Measurements from ENCODE around the gene RITA1.

The RITA1 gene

GRCh38 chr12:113233967-113234366, 48.4 kb downstream of the RITA1 start:
- Mint-ChIP-seq H3K9me3 (ENCODE audit: low read depth) (no peaks in the 10 kb centered on the region), H3K4me3 (no peak overlapping the region), H3K27ac (peak overlapping the region; percentile 54), H3K27me3 (no peaks in the 10 kb centered on the region), H3K4me1 (ENCODE audit: low read depth) (peaks cover 45% of the 10 kb centered on the region), H3K36me3 (peaks cover 11% of the 10 kb centered on the region)

DNA sequence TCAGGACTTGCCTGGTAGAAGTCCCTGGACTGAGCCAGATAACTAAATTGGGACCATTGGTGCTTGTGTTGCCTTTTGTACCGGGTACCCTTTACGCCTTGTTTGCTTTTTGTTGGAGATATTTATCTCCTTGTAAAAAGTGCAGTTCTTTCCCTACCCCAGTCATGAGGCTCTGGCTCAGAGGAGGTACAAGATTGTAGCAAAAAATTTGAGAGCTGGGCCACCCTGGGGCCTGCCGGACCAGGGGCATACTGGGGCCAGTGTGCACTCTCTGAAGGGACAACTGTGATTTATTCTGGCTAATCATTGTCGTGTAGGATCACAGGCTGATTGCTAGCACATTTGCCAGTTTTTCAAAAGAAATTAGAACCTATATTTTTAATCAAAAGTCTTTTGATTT, 49.0 kb downstream of the RITA1 start:
- H3K27me3 Mint-ChIP-seq = no peaks in the 10 kb centered on the region
- no peak overlapping the region for H3K4me3 Mint-ChIP-seq
- H3K4me1 Mint-ChIP-seq (ENCODE audit: low read depth) = peaks cover 40% of the 10 kb centered on the region
- H3K36me3 Mint-ChIP-seq = peaks cover 11% of the 10 kb centered on the region
- no peaks in the 10 kb centered on the region for H3K9me3 Mint-ChIP-seq (ENCODE audit: low read depth)
- no peak overlapping the region for H3K27ac Mint-ChIP-seq

DNA sequence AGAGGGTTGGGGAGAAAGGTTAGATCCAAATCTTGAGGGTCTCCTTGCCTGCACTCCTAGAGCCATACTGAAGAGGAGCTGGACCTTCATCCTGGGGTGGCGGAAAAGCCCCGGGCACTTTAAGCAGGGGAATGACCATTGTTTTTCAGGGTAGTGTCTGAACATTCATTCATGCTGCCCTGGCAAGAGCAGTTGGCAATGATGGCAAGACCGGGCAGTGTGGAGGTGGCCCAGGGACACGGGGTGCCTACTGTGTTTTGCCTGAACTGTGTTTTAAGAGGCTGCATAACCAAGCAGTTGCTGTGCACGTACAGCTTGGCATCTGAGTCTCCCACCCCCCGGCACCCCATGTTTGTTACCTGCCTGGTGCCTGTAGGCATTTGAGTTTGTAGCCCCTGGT, 50.5 kb downstream of the RITA1 start:
- no peak overlapping the region for H3K27ac Mint-ChIP-seq
- peaks cover 34% of the 10 kb centered on the region for H3K4me1 Mint-ChIP-seq (ENCODE audit: low read depth)
- peaks cover 14% of the 10 kb centered on the region for H3K36me3 Mint-ChIP-seq
- H3K9me3 Mint-ChIP-seq (ENCODE audit: low read depth) = no peaks in the 10 kb centered on the region
- no peak overlapping the region for H3K4me3 Mint-ChIP-seq
- no peaks in the 10 kb centered on the region for H3K27me3 Mint-ChIP-seq

DNA sequence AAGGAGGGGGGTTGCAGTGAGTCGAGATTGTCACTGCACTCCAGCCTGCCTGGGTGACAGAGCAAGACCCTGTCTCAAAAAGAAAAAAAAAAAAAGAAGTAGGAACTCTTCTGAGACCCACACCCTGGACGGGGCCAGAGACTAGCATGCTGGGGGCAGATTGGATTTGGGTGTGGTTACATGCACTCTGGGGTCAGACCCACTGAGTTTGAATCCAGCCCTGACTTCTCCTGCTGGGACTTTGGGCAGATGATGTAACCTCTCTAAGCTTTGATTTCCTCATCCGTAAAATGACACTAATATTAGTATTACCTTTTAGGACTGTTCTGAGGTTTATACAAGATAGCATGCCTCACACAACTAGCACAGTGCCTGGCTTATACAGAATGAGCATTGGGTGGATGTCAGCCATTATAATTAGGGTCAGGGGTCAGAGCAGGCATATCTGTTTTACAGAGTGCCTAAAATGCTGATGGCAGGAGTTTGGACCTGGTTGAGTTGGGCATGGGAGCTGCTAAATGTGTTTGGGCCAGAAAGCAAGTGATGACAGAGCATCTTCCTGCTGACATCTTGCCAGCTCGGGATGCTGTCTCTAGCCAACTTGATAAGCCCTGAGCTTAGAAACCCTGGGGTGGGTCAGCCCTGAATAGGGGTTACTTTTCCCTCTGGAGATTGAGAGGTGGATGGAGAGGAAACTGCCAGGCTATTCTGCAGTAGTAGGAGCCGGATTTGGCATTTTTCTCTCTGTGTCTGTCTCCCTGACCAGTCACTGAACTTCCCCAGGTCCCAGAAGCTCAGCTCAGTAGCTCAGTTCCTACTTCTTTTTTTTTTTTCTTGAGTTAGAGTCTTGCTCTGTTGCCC, 51.2 kb downstream of the RITA1 start:
- no peaks in the 10 kb centered on the region for H3K27me3 Mint-ChIP-seq
- H3K9me3 Mint-ChIP-seq (ENCODE audit: low read depth) = no peaks in the 10 kb centered on the region
- peaks cover 14% of the 10 kb centered on the region for H3K36me3 Mint-ChIP-seq
- H3K4me1 Mint-ChIP-seq (ENCODE audit: low read depth) = peaks cover 36% of the 10 kb centered on the region
- no peak overlapping the region for H3K27ac Mint-ChIP-seq
- H3K4me3 Mint-ChIP-seq = no peak overlapping the region

DNA sequence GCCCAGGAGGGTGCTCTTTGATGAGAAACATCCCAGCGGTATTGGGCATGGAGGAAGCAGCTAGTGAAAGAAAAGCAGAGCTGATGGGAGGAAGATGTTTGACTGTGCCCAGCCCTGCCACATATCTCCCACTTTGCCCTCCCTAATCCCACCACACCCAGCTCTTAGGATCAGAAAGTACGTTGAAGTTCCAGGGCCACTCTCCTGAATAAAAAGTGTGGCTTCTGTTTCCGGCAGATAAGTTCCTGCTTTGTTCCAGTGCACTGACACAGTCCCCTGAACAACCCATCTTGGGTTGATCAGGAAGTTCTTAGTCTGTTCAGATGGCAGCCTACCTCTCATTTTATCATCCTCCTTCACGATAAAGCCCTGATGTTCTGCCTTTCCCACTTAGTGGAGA, 52.2 kb downstream of the RITA1 start:
- no peak overlapping the region for H3K4me3 Mint-ChIP-seq
- H3K27me3 Mint-ChIP-seq = no peaks in the 10 kb centered on the region
- no peak overlapping the region for H3K27ac Mint-ChIP-seq
- peaks cover 14% of the 10 kb centered on the region for H3K36me3 Mint-ChIP-seq
- H3K9me3 Mint-ChIP-seq (ENCODE audit: low read depth) = no peaks in the 10 kb centered on the region
- peaks cover 29% of the 10 kb centered on the region for H3K4me1 Mint-ChIP-seq (ENCODE audit: low read depth)

DNA sequence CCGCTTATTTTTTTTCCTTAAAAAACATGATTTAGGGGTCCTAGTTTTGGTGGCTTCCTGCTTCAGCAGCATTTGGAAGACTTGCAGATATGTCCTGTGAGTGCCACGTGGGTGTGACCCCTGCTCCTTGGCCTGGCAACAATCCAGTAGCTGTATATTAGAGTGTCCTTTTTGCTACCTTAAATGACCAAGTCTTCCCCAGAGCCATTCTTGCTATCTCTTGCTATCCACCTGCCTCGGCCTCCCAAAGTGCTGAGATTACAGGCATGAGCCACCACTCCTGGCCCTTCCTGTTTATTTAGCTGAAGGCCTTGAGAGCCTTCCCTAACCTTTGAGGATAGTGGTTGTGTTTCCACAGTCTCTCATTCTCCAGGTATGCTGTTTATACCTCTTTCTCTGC, 52.8 kb downstream of the RITA1 start:
- Mint-ChIP-seq H3K9me3 (ENCODE audit: low read depth) (no peaks in the 10 kb centered on the region), H3K27me3 (no peaks in the 10 kb centered on the region), H3K27ac (no peak overlapping the region), H3K4me1 (ENCODE audit: low read depth) (peaks cover 24% of the 10 kb centered on the region), H3K4me3 (no peak overlapping the region), H3K36me3 (peaks cover 11% of the 10 kb centered on the region)

DNA sequence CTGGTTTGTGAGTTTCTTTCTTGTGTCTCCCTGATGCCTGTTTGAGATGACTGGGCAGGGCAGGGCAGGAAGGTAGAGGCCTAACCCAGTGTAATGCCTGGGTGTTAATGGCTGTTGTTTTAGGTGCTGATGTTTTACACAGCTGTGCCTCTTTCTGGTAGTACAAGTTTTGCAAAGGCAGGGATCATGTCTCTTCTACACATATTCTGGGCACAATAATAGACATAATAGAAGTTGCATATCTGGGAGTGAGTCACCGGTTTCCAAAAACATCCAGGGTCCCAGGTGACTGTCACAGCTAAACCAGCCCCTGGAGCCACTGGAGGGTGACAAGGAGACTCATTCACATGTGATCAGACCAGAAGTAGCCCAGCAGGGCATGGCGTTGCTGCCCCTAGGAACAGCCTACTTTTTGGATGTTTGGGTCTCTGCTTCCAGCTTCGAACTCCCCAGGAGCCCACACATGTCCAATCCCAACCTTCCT, 53.8 kb downstream of the RITA1 start:
- Mint-ChIP-seq H3K36me3 (peaks cover 9% of the 10 kb centered on the region), H3K27me3 (no peaks in the 10 kb centered on the region), H3K9me3 (ENCODE audit: low read depth) (no peaks in the 10 kb centered on the region), H3K27ac (peak overlapping the region; percentile 30), H3K4me1 (ENCODE audit: low read depth) (peaks cover 14% of the 10 kb centered on the region), H3K4me3 (no peak overlapping the region)

- Mint-ChIP-seq H3K27ac (no peak overlapping the region), H3K36me3 (peaks cover 9% of the 10 kb centered on the region), H3K4me3 (no peak overlapping the region), H3K27me3 (no peaks in the 10 kb centered on the region), H3K4me1 (ENCODE audit: low read depth) (peaks cover 16% of the 10 kb centered on the region), H3K9me3 (ENCODE audit: low read depth) (no peaks in the 10 kb centered on the region)
Observed at GRCh38 chr12:113239811-113240331, 54.4 kb downstream of the RITA1 start.

GRCh38 chr12:113240395-113240794, 54.9 kb downstream of the RITA1 start:
- no peaks in the 10 kb centered on the region for H3K9me3 Mint-ChIP-seq (ENCODE audit: low read depth)
- H3K4me1 Mint-ChIP-seq (ENCODE audit: low read depth) = peaks cover 14% of the 10 kb centered on the region
- no peaks in the 10 kb centered on the region for H3K27me3 Mint-ChIP-seq
- H3K4me3 Mint-ChIP-seq = no peak overlapping the region
- H3K27ac Mint-ChIP-seq = no peak overlapping the region
- H3K36me3 Mint-ChIP-seq = peaks cover 9% of the 10 kb centered on the region

DNA sequence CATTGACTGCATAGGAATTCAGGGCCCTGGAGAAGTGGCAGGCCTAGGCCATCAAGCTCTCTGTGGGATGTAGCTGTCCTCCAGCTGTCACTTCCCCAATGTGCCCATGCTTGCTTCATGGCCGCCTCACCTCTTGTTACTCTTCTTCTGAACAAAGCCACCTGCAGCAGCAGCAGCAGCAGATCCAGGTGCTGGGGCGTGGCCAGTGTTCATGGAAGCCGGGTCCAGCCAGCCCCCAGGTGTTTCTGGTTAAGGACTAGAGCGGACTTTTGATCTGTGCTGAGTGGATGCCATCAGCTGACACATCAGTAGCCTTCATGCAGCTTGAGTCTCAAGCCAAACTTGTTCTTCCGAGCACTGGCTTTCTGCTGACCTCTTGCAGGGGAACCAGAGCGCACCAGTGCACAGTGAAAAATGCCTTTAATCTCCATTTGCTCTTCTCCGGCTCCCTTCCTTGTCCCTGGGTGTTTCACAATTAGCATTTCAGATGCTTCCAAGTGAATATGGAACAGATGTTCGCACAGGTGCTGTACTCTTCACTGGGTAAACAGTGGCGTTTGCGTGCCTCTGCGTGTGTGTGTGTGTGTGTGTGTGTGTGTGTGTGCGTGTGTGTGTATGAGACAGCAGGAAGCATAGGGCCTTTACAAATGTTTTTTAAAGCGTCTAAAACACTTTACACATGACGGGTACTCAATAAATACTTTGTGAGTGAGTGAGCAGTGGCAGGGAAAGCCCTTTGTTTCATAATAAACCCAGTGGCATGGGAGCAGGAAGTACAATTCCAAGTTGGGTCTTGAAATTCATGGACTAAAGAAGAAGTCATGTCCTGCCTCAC, 55.9 kb downstream of the RITA1 start:
- Mint-ChIP-seq H3K36me3 (peaks cover 9% of the 10 kb centered on the region), H3K4me1 (ENCODE audit: low read depth) (peaks cover 10% of the 10 kb centered on the region), H3K27ac (no peak overlapping the region), H3K27me3 (no peaks in the 10 kb centered on the region), H3K4me3 (no peak overlapping the region), H3K9me3 (ENCODE audit: low read depth) (no peaks in the 10 kb centered on the region)

All from activated naive CD8-positive, alpha-beta T cell (primary cell).